Lung (tissue), 12 donors: ENCODE results near the gene ATP13A4. TPM values are rescaled to one million over a fixed set of nuclear protein-coding genes. Genes with fewer than 3 reads are reported as not detected.

ENCODE experiments used
- ATAC-seq: fragments of 200-7000 bp; cut with Tn5 transposase; one replicate; pipeline ENCODE4 v1.9.1; 2020; ENCODE audit warnings: moderate number of reproducible peaks; ENCODE audit not compliant: insufficient read depth, low FRiP score
- DNase-seq, 3 donors: peaks; one replicate each; pipeline ENCODE4 v3.0.0-alpha.2; 2013 to 2017
- H3K27ac ChIP-seq, 2 donors: one replicate each; pipeline ENCODE4 v1.5.1; 2013; ENCODE audit warnings: mild to moderate bottlenecking in 2 of 2, moderate library complexity in 2 of 2, control low read depth in 1 of 2, inconsistent platforms in 1 of 2, low read depth in 1 of 2, low read length in 1 of 2
- H3K27me3 ChIP-seq, 3 donors: one replicate each; pipeline ENCODE4 v1.5.1; 2013; ENCODE audit warnings: low read length in 2 of 3; ENCODE audit not compliant: control insufficient read depth in 3 of 3, insufficient read depth in 3 of 3
- H3K36me3 ChIP-seq, 4 donors: one replicate each; pipeline ENCODE4 v1.5.1; 2013; ENCODE audit warnings: low read length in 4 of 4, mild to moderate bottlenecking in 1 of 4, moderate library complexity in 1 of 4; ENCODE audit not compliant: control insufficient read depth in 4 of 4, insufficient read depth in 4 of 4
- H3K4me1 ChIP-seq, 5 donors: one replicate each; pipeline ENCODE4 v1.5.1; 2013; ENCODE audit warnings: low read length in 5 of 5, mild to moderate bottlenecking in 2 of 5, moderate library complexity in 1 of 5; ENCODE audit not compliant: control insufficient read depth in 5 of 5, insufficient read depth in 5 of 5
- H3K4me3 ChIP-seq: one replicate; pipeline ENCODE4 v1.5.1; 2013; ENCODE audit warnings: mild to moderate bottlenecking, control low read depth, moderate library complexity
- H3K9ac ChIP-seq, 2 donors: one replicate each; pipeline ENCODE4 v1.5.1; 2013; ENCODE audit warnings: low read length in 2 of 2, control low read depth in 1 of 2; ENCODE audit not compliant: insufficient read depth in 1 of 2
- H3K9me3 ChIP-seq, 4 donors: one replicate each; pipeline ENCODE4 v1.5.1; 2013; ENCODE audit warnings: low read length in 3 of 4, mild to moderate bottlenecking in 1 of 4, moderate library complexity in 1 of 4; ENCODE audit not compliant: control insufficient read depth in 4 of 4, insufficient read depth in 3 of 4
- WGBS, 2 donors: extraction: QIAGEN DNeasy Blood & Tissue Kit; methylation state at CpG; one replicate each; pipeline ENCODE4 v1.1.7; 2013; 5-methylcytosine and 5-hydroxymethylcytosine counted together
- polyA plus RNA-seq, 2 donors: library from polyadenylated mRNA; stranded (reverse); fragments of 200-250 nt; gene quantifications; one replicate each; pipeline ENCODE4 v1.2.1, GENCODE V29; 2013
- total RNA-seq, 2 donors: library from RNA; depleted of rRNA in 1 of 2; stranded (reverse); fragments of >200 nt in 1 of 2; gene quantifications; one replicate each; pipeline ENCODE4 v1.2.1, GENCODE V29; 2014 to 2021
- TF ChIP-seq, protein P1 (sequence below): IDR thresholded peaks from 2 replicates; pipeline ENCODE4 v1.5.1; 2012; ENCODE audit warnings: mild to moderate bottlenecking; ENCODE audit errors: control extremely low read depth, extremely low read depth
- donor health status: control.
- donor health status: control.
- donor health status: Bipolar disorder and iron deficiency.
- donor health status: healthy.
- donor health status: DM: yes; HTN: yes; CAD: no.

The ATP13A4 gene
- total and polyA plus RNA-seq, 4 donors: 25.5 to 202 (median 85.9) TPM

DNA sequence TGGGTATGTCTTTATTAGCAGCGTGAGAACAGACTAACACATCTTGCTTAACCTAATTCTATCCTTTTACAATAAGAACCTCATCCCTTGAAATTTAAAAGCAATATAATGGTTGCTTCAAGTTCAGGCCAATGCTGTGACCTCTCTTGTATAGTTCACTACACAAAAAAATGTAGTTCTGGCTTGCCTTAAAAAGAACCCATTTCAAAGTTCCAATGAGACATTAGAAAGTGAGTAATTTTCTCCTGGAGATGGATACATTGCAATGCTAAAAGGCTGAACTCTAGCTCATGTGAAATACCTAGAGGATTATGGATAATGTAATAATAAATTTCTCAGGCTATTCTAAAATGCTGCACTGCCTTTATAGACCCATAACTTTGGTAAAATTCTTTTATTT lies 47.8 kb downstream of the ATP13A4 start:
- no peaks in the 10 kb centered on the region for H3K9me3 ChIP-seq
- ATAC-seq: no peak
- no peak overlapping the region for H3K4me3 ChIP-seq
- TF ChIP-seq, protein P1, sequence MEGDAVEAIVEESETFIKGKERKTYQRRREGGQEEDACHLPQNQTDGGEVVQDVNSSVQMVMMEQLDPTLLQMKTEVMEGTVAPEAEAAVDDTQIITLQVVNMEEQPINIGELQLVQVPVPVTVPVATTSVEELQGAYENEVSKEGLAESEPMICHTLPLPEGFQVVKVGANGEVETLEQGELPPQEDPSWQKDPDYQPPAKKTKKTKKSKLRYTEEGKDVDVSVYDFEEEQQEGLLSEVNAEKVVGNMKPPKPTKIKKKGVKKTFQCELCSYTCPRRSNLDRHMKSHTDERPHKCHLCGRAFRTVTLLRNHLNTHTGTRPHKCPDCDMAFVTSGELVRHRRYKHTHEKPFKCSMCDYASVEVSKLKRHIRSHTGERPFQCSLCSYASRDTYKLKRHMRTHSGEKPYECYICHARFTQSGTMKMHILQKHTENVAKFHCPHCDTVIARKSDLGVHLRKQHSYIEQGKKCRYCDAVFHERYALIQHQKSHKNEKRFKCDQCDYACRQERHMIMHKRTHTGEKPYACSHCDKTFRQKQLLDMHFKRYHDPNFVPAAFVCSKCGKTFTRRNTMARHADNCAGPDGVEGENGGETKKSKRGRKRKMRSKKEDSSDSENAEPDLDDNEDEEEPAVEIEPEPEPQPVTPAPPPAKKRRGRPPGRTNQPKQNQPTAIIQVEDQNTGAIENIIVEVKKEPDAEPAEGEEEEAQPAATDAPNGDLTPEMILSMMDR: no peak
- no peaks in the 10 kb centered on the region for H3K27me3 ChIP-seq
- no peak overlapping the region for H3K9ac ChIP-seq
- 85 to 97% methylated on average over 1 of the region's 1 CpG for WGBS, 2 donors
- no peaks in the 10 kb centered on the region for H3K4me1 ChIP-seq
- DNase-seq: no peak
- H3K36me3 ChIP-seq: no peaks in the 10 kb centered on the region
- H3K27ac ChIP-seq: no peak overlapping the region

DNA sequence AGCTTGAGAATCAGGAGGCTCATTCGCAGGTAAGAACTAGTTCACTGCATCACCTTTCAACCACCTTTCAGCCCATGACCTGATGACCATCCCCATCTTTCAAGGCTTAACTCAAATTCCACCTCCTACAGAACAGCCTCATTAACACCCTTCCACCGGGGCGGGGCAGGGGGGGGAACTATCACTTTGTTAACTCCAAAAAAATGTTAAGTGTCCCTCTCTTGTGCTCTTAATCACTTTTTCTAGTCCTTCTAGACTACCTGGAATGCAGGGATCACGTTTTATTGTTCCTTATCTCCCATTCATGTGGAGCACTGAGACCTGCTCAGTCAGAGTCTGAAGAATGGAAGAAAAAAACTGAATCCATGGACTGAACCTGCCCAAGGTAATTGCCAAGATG lies 51.8 kb downstream of the ATP13A4 start:
- TF ChIP-seq, protein P1: no peak
- ATAC-seq (no peak), DNase-seq (no peak)
- no peaks in the 10 kb centered on the region for H3K36me3 ChIP-seq
- no peaks in the 10 kb centered on the region for H3K9me3 ChIP-seq
- H3K27ac ChIP-seq: no peak overlapping the region
- no peak overlapping the region for H3K4me3 ChIP-seq
- H3K27me3 ChIP-seq: no peaks in the 10 kb centered on the region
- no peak overlapping the region for H3K9ac ChIP-seq
- peaks cover 2 to 8% (median 4%) of the 10 kb centered on the region in 5 donors for H3K4me1 ChIP-seq
- WGBS, 2 donors: 63 to 84% methylated on average over 4 of the region's 4 CpGs

DNA sequence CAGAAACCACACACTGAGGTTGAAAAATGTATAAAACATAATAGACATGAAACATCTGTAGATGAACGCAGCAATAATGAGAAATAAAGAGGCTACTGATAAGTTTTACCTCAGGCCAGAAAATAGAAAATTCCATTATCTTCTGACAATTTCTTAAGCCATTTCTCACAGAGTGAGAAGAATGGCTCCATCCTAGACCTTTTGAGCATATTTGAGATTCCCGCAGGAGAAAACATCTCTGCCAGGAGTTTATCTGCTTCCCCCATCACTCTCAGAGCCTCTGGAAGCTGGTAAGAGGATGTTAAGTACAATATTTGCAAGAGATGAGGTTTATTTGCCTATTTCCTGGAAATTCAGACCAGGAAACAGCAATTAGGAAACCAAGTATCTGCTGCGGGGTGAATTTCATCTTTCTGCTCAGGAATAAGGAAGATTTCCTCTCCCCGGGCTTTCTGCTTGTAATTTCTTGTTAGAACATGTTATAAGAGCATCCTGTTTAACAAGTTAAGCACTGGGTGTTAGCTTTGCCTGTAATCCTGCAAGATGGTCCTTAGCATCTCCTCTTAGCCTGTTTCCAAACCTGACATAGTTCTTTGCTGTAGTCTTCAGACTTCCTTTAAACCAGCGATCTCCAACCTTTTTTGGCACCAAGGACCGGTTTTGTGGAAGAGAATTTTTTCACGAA lies 54.8 kb downstream of the ATP13A4 start:
- Histone ChIP-seq H3K9me3 (no peaks in the 10 kb centered on the region), H3K36me3 (no peaks in the 10 kb centered on the region), H3K9ac (no peak overlapping the region), H3K4me3 (no peak overlapping the region), H3K27me3 (no peaks in the 10 kb centered on the region), H3K4me1 (peaks cover 2 to 8% (median 4%) of the 10 kb centered on the region in 5 donors), H3K27ac (peak overlapping the region in 1 of 2 donors; percentile 74)
- 49 to 72% methylated on average over 7 of the region's 7 CpGs for WGBS, 2 donors
- TF ChIP-seq, protein P1: no peak
- DNase-seq (no peak), ATAC-seq (no peak)
